Vagina (tissue), 2 donors: ENCODE measurements around the gene KRT86. TPM values are rescaled to one million over a fixed set of nuclear protein-coding genes. Genes with fewer than 3 reads are reported as not detected.
"Not testable (repeated sequence)": the region's sequence is repeated elsewhere in the genome, so short reads cannot be mapped to it uniquely, and the experiment has no call there.

Source experiments
- DNase-seq, 2 donors: peaks; one replicate each; pipeline ENCODE4 v3.0.0-alpha.2; 2017; ENCODE audit errors: extremely low spot score in 2 of 2
- H3K27ac ChIP-seq: fragments of 200-600 bp; sonication (generic); one replicate; pipeline ENCODE4 v1.5.1; 2019
- H3K27me3 ChIP-seq: fragments of 200-600 bp; sonication (generic); one replicate; pipeline ENCODE4 v1.5.1; 2019
- H3K36me3 ChIP-seq, 2 donors: fragments of 200-600 bp; sonication (generic); one replicate each; pipeline ENCODE4 v1.5.1; 2017 to 2019
- H3K4me1 ChIP-seq: fragments of 200-600 bp; sonication (generic); one replicate; pipeline ENCODE4 v1.5.1; 2019
- H3K4me3 ChIP-seq, 2 donors: fragments of 200-600 bp; sonication (generic); 1 replicate in 1 of 2; 2 replicates in 1 of 2; pipeline ENCODE4 v1.5.1; 2016 to 2019
- H3K9me3 ChIP-seq: fragments of 200-600 bp; sonication (generic); one replicate; pipeline ENCODE4 v1.5.1; 2019
- CTCF ChIP-seq, 3 experiments: fragments of 450-650 bp in 2 of 3; fragments of 200-600 bp in 1 of 3; sonication (generic) in 1 of 3; IDR thresholded peaks; one replicate each; pipeline ENCODE4 v1.5.1; 2017 to 2019; ENCODE audit warnings: antibody characterized with exemption in 3 of 3, mild to moderate bottlenecking in 2 of 3, moderate library complexity in 2 of 3
- POLR2A ChIP-seq, 2 donors: fragments of 450-650 bp; IDR thresholded peaks; one replicate each; pipeline ENCODE4 v1.6.1; 2017; ENCODE audit warnings: antibody characterized with exemption in 2 of 2, mild to moderate bottlenecking in 2 of 2, moderate library complexity in 2 of 2
- POLR2AphosphoS5 ChIP-seq, 2 donors: sonication (generic); formaldehyde crosslinking; IDR thresholded peaks; one replicate each; pipeline ENCODE4 v1.9.0; 2017; ENCODE audit warnings: antibody characterized with exemption in 2 of 2, mild to moderate bottlenecking in 2 of 2, low read depth in 1 of 2; ENCODE audit not compliant: insufficient read depth in 1 of 2
- intact Hi-C: fragments of 100-400 bp; cut with DNase I; formaldehyde crosslinking; loops from one replicate; pipeline ENCODE4 v1.15.1; 2023
- total RNA-seq: library from RNA; depleted of rRNA; stranded (reverse); fragments of >200 nt; gene quantifications from one replicate; pipeline ENCODE4 v1.2.3, GENCODE V29; 2016

KRT86 gene
- total RNA-seq, 1 donor from 2014 or later, result not detected

GRCh38 chr12:52257074-52257551 is 17.3 kb upstream of the KRT86 start:
- no peak for TF ChIP-seq POLR2AphosphoS5 (IDR thresholded peaks at IDR 0.05; ENCODE audit: insufficient read depth in 1 of 2, low read depth in 1 of 2)
- TF ChIP-seq POLR2A (IDR thresholded peaks at IDR 0.05), result no peak
- TF ChIP-seq CTCF (IDR thresholded peaks at IDR 0.05), result no peak
- Histone ChIP-seq H3K4me3 (no peak overlapping the region), H3K27ac (no peak overlapping the region), H3K4me1 (peaks cover 10% of the 10 kb centered on the region), H3K9me3 (no peaks in the 10 kb centered on the region), H3K27me3 (no peaks in the 10 kb centered on the region), H3K36me3 (no peaks in the 10 kb centered on the region)
- no peak for DNase-seq
- intact Hi-C loops, result no loop called here

GRCh38 chr12:52257922-52258321 is 16.5 kb upstream of the KRT86 start:
- H3K4me1 ChIP-seq, H3K27me3 ChIP-seq, intact Hi-C loops, H3K27ac ChIP-seq, H3K9me3 ChIP-seq, H3K36me3 ChIP-seq, DNase-seq: not testable (repeated sequence)
- H3K4me3 ChIP-seq, result peak overlapping the region in 1 of 2 donors; percentile 30

GRCh38 chr12:52258335-52258901 is 16.0 kb upstream of the KRT86 start:
- no peak for DNase-seq
- no peaks in the 10 kb centered on the region for H3K27me3 ChIP-seq

GRCh38 chr12:52259657-52260243 is 14.7 kb upstream of the KRT86 start:
- Histone ChIP-seq H3K9me3 (no peaks in the 10 kb centered on the region), H3K27me3 (no peaks in the 10 kb centered on the region), H3K27ac (no peak overlapping the region), H3K4me1 (peaks cover 10% of the 10 kb centered on the region), H3K36me3 (no peaks in the 10 kb centered on the region), H3K4me3 (no peak overlapping the region)
- no peak for DNase-seq
- intact Hi-C loops, result no loop called here
- TF ChIP-seq CTCF (IDR thresholded peaks at IDR 0.05), result no peak
- TF ChIP-seq POLR2A (IDR thresholded peaks at IDR 0.05), result no peak
- TF ChIP-seq POLR2AphosphoS5 (IDR thresholded peaks at IDR 0.05; ENCODE audit: insufficient read depth in 1 of 2, low read depth in 1 of 2), result no peak

More at GRCh38 chr12:52258335-52258901, 16.0 kb upstream of the KRT86 start:
- intact Hi-C loops, result no loop called here
- Histone ChIP-seq H3K27ac (no peak overlapping the region), H3K4me3 (peak overlapping the region in 1 of 2 donors; percentile 30), H3K9me3 (no peaks in the 10 kb centered on the region), H3K36me3 (no peaks in the 10 kb centered on the region), H3K4me1 (peaks cover 10% of the 10 kb centered on the region)
- TF ChIP-seq POLR2AphosphoS5 (IDR thresholded peaks at IDR 0.05; ENCODE audit: insufficient read depth in 1 of 2, low read depth in 1 of 2) (no peak), CTCF (IDR thresholded peaks at IDR 0.05) (no peak), POLR2A (IDR thresholded peaks at IDR 0.05) (no peak)

GRCh38 chr12:52260361-52261207 is 13.9 kb upstream of the KRT86 start:
- intact Hi-C loops, result no loop called here
- H3K4me3 ChIP-seq, result no peak overlapping the region
- H3K4me1 ChIP-seq, result peaks cover 10% of the 10 kb centered on the region
- no peaks in the 10 kb centered on the region for H3K36me3 ChIP-seq
- no peaks in the 10 kb centered on the region for H3K9me3 ChIP-seq
- TF ChIP-seq POLR2A (IDR thresholded peaks at IDR 0.05) (no peak), CTCF (IDR thresholded peaks at IDR 0.05) (no peak), POLR2AphosphoS5 (IDR thresholded peaks at IDR 0.05; ENCODE audit: insufficient read depth in 1 of 2, low read depth in 1 of 2) (no peak)
- no peak overlapping the region for H3K27ac ChIP-seq
- no peaks in the 10 kb centered on the region for H3K27me3 ChIP-seq
- no peak for DNase-seq
